AG09309 (cell line): ENCODE results near the gene TACC2.
A peak's percentile ranks its signal among the peaks of the same experiment; 100 is the strongest.

Experiments
- DNase-seq: peaks from one replicate; pipeline ENCODE4 v3.0.0-alpha.2; 2010; ENCODE audit warnings: low read depth
- H3K4me3 ChIP-seq: 2 replicates; pipeline ENCODE4 v1.5.1; 2011; ENCODE audit warnings: mild to moderate bottlenecking, low read depth, low read length, moderate library complexity; ENCODE audit not compliant: control insufficient read depth
- CTCF ChIP-seq: IDR thresholded peaks from 2 replicates; pipeline ENCODE4 v1.5.1; 2011; ENCODE audit warnings: mild to moderate bottlenecking, low read depth, low read length, inconsistent platforms; ENCODE audit not compliant: insufficient read depth, control insufficient read depth; ENCODE audit errors: missing control alignments

The TACC2 gene

DNA sequence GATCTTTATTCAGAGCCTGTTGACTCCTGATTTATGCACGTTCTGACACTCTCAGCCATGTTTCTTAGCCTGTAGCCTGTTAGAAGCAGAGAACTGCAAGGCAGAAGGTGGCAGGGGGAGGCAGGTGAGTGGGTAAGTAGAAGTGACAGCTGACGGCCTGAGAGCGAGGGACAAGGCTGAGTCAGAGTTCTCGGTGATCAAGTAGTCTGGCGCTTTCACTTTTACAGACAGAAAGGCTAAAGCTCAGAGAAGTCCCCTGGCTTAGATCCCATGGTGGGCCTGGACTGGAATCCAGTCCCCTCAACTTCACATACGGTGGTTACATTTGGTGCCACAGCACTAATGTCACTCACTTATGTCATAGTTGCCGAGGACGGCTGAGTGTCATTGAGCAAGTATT is 139.0 kb downstream of the TACC2 start:
- TF ChIP-seq CTCF = no peak
- no peak for DNase-seq
- H3K4me3 ChIP-seq = peak overlapping the region; percentile 1

DNA sequence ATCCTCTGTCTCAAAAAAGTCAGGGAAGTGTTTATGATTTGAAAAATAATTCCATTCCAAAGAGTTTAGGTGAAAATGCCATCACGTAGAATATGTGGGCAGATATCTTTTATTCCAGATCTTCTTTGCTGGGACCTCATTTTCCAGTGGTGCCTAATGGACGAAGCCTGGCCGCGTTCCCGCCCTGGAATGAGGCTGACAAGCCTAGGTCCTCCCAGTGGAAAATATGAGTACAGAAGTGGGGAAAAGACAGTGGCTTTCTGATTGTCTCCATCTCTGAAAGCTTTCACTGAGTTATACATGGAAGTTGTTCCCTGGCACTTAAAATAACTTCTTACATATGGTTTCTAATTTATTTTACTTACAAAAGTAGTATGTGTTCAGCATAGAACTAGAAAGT is 139.4 kb downstream of the TACC2 start:
- DNase-seq = no peak
- peak; percentile 29 for TF ChIP-seq CTCF
- 0 out of 2 replicates have a peak overlapping the region, but pooled peaks have one; percentile 1 for H3K4me3 ChIP-seq

DNA sequence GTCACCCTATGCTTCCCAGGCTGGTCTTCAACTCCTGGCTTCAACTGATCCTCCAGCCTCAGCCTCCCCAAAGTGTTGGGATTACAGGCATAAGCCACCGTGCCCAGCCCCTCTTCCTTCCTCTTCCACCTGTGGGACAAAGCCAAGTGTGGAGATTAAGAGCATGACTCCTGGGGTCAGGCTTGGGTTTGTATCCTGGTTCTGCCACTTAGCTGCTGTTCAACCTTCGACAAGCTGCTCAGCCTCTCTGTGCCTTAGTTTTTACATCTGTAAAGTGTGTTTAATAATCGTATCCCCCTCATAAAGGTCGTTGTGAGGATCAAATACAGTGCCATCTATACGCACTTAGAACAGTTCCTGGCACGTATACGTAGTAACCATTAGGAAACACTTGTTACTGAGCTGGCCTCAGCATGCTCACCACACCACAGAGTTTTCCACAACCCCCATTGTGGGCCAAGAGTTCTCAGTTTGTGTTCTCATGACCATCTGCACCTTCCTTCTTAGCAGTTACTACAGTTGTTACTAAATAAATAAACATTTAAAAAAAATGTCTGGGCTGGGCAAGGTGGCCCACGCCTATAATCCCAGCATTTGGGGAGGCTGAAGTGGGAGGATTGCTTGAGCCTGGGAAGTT is 141.6 kb downstream of the TACC2 start:
- H3K4me3 ChIP-seq = no peak overlapping the region
- DNase-seq = no peak
- TF ChIP-seq CTCF = no peak

GRCh38 chr10:122132331-122132755 is 143.4 kb downstream of the TACC2 start:
- no peak overlapping the region for H3K4me3 ChIP-seq
- DNase-seq = no peak
- TF ChIP-seq CTCF = no peak

GRCh38 chr10:122132882-122133565 is 144.1 kb downstream of the TACC2 start:
- DNase-seq = no peak
- no peak for TF ChIP-seq CTCF
- no peak overlapping the region for H3K4me3 ChIP-seq

- DNase-seq = no peak
- TF ChIP-seq CTCF = no peak
- H3K4me3 ChIP-seq = no peak overlapping the region
These were observed 146.5 kb downstream of the TACC2 start for GRCh38 chr10:122135251-122136025.
